Vagina (tissue), 2 donors: ENCODE measurements around the gene PNPLA8. TPM values are rescaled to one million over a fixed set of nuclear protein-coding genes. Genes with fewer than 3 reads are reported as not detected.

ENCODE experiments used
- DNase-seq, 2 donors: peaks; one replicate each; pipeline ENCODE4 v3.0.0-alpha.2; 2017; ENCODE audit errors: extremely low spot score in 2 of 2
- H3K27ac ChIP-seq: fragments of 200-600 bp; sonication (generic); one replicate; pipeline ENCODE4 v1.5.1; 2019
- H3K27me3 ChIP-seq: fragments of 200-600 bp; sonication (generic); one replicate; pipeline ENCODE4 v1.5.1; 2019
- H3K36me3 ChIP-seq, 2 donors: fragments of 200-600 bp; sonication (generic); one replicate each; pipeline ENCODE4 v1.5.1; 2017 to 2019
- H3K4me1 ChIP-seq: fragments of 200-600 bp; sonication (generic); one replicate; pipeline ENCODE4 v1.5.1; 2019
- H3K4me3 ChIP-seq, 2 donors: fragments of 200-600 bp; sonication (generic); 1 replicate in 1 of 2; 2 replicates in 1 of 2; pipeline ENCODE4 v1.5.1; 2016 to 2019
- H3K9me3 ChIP-seq: fragments of 200-600 bp; sonication (generic); one replicate; pipeline ENCODE4 v1.5.1; 2019
- POLR2A ChIP-seq, 2 donors: fragments of 450-650 bp; IDR thresholded peaks; one replicate each; pipeline ENCODE4 v1.6.1; 2017; ENCODE audit warnings: antibody characterized with exemption in 2 of 2, mild to moderate bottlenecking in 2 of 2, moderate library complexity in 2 of 2
- POLR2AphosphoS5 ChIP-seq, 2 donors: sonication (generic); formaldehyde crosslinking; IDR thresholded peaks; one replicate each; pipeline ENCODE4 v1.9.0; 2017; ENCODE audit warnings: antibody characterized with exemption in 2 of 2, mild to moderate bottlenecking in 2 of 2, low read depth in 1 of 2; ENCODE audit not compliant: insufficient read depth in 1 of 2
- intact Hi-C: fragments of 100-400 bp; cut with DNase I; formaldehyde crosslinking; loops from one replicate; pipeline ENCODE4 v1.15.1; 2023
- total RNA-seq: library from RNA; depleted of rRNA; stranded (reverse); fragments of >200 nt; gene quantifications from one replicate; pipeline ENCODE4 v1.2.3, GENCODE V29; 2016
- TF ChIP-seq, protein P1 (sequence below), 3 experiments: fragments of 450-650 bp in 2 of 3; fragments of 200-600 bp in 1 of 3; sonication (generic) in 1 of 3; IDR thresholded peaks; one replicate each; pipeline ENCODE4 v1.5.1; 2017 to 2019; ENCODE audit warnings: antibody characterized with exemption in 3 of 3, mild to moderate bottlenecking in 2 of 3, moderate library complexity in 2 of 3

Gene PNPLA8
- total RNA-seq, 1 donor from 2014 or later: 18.7 TPM

DNA sequence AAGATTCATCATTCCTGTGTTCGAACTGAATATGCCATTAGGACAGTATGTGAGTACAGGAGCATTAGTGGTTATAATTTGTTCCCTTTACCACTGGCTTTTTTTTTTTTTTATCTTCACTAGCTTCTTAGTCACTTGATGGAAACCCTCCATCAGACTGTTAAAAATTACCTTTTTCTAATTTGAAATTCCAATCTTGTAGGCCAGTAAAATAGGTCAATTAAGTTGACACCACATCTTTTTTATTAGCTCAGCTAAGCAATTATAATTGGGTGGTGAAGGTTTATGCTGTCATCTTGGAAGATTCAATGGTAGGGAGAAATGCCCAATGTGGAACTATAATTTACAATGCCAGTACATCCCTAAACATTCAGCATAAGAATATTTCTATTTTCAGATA, 75.8 kb downstream of the PNPLA8 start:
- H3K4me1 ChIP-seq: peaks cover 9% of the 10 kb centered on the region
- DNase-seq: no peak
- intact Hi-C loops: no loop called here
- TF ChIP-seq POLR2AphosphoS5 (IDR thresholded peaks at IDR 0.05; ENCODE audit: insufficient read depth in 1 of 2, low read depth in 1 of 2) (no peak), POLR2A (IDR thresholded peaks at IDR 0.05) (no peak)
- TF ChIP-seq, protein P1, sequence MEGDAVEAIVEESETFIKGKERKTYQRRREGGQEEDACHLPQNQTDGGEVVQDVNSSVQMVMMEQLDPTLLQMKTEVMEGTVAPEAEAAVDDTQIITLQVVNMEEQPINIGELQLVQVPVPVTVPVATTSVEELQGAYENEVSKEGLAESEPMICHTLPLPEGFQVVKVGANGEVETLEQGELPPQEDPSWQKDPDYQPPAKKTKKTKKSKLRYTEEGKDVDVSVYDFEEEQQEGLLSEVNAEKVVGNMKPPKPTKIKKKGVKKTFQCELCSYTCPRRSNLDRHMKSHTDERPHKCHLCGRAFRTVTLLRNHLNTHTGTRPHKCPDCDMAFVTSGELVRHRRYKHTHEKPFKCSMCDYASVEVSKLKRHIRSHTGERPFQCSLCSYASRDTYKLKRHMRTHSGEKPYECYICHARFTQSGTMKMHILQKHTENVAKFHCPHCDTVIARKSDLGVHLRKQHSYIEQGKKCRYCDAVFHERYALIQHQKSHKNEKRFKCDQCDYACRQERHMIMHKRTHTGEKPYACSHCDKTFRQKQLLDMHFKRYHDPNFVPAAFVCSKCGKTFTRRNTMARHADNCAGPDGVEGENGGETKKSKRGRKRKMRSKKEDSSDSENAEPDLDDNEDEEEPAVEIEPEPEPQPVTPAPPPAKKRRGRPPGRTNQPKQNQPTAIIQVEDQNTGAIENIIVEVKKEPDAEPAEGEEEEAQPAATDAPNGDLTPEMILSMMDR (IDR thresholded peaks at IDR 0.05): no peak
- H3K9me3 ChIP-seq: no peaks in the 10 kb centered on the region
- H3K36me3 ChIP-seq: no peaks in the 10 kb centered on the region
- no peak overlapping the region for H3K4me3 ChIP-seq
- H3K27me3 ChIP-seq: no peaks in the 10 kb centered on the region
- H3K27ac ChIP-seq: no peak overlapping the region

DNA sequence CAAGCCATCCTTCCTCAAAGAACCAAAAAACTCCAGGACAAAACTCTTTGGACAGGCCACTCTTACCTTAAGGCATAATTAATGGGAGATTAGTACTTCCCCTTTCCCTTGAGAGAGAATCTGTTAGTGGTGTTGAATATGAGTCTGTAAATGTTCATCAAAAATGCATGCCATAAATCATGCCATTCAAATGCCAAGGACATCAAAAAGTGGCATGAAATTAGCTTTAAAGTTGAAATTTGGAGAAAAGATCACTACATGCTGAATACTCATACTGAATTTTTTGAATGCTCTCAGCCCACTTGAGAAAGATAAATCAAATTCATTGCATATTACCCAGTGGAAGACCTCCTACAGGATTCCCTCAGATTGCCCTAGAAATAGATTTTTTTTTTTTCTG, 76.4 kb downstream of the PNPLA8 start:
- Histone ChIP-seq H3K4me1 (peaks cover 2% of the 10 kb centered on the region), H3K36me3 (no peaks in the 10 kb centered on the region), H3K27me3 (no peaks in the 10 kb centered on the region), H3K27ac (no peak overlapping the region), H3K4me3 (no peak overlapping the region), H3K9me3 (no peaks in the 10 kb centered on the region)
- no peak for DNase-seq
- intact Hi-C loops: no loop called here
- TF ChIP-seq, protein P1 (IDR thresholded peaks at IDR 0.05): no peak
- TF ChIP-seq POLR2A (IDR thresholded peaks at IDR 0.05) (no peak), POLR2AphosphoS5 (IDR thresholded peaks at IDR 0.05; ENCODE audit: insufficient read depth in 1 of 2, low read depth in 1 of 2) (no peak)

DNA sequence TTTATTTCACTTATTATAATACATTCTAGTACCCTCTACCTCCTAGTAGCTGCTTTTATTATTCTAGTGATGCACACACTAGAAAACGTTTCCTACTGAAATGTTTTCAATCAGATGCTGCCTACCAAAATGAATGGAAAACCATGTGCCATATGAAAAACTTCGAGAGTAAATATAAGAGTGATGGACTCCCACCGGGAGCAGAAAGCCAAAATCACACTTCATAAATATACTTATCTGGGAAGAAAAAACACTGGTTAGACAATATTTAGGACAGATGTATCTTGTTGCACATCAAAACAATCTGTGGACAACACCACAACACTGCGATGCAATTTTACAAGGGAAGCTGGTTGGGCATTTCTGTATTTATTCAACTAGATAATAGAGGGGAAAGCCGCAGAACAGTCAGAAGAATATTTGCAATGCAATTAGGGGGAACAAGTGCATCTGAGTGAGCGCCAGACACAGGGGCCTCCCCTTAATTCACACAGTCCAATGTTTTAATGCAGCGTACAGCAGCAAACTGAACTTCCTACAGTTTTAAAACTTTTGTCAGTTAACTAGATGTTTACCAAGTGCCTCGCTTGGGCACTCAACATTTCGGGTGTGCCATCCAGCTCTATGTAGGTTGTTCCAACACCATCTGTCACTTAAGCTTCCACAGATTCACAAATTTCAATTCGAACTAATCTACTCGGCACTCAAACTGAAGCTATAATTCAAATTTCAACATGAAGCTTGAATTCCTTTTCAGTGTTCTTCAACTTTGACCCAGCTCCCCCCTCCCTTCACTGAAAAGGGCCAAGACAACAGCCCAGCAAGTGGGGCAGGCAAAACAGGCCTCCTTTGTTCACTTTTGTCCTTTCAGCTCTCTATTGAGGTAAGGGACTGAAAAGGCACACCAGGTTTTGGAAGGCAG, 77.1 kb downstream of the PNPLA8 start:
- TF ChIP-seq POLR2A (IDR thresholded peaks at IDR 0.05): no peak
- TF ChIP-seq, protein P1 (IDR thresholded peaks at IDR 0.05): no peak
- TF ChIP-seq POLR2AphosphoS5 (IDR thresholded peaks at IDR 0.05; ENCODE audit: insufficient read depth in 1 of 2, low read depth in 1 of 2): no peak
- Histone ChIP-seq H3K9me3 (no peaks in the 10 kb centered on the region), H3K27ac (no peak overlapping the region), H3K4me1 (no peaks in the 10 kb centered on the region), H3K36me3 (no peaks in the 10 kb centered on the region), H3K4me3 (no peak overlapping the region), H3K27me3 (no peaks in the 10 kb centered on the region)
- DNase-seq: no peak
- intact Hi-C loops: no loop called here

DNA sequence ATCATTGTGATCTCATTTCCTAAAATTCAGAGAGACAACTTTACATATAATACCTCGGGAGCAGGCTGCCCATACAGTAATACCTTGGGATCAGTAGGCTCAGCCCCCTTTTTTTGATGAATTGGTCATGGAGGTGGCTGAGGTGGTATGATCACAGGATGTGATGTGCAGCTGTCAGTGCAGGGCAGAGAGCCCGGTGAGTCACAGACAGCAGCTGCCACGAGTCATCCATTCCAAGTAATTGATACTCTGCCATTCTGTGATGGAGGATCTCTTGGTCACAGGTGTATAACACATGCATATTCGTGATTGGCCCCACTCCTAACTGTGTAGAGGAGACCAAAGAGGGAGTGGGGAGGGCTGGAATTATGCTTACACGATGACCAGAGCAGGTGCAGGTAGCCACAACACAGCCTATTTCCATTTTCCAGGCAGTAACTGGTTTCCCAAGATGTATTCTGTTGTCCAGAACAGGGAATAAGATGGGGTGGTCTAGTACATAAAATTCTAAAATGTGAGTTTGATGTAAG, 83.8 kb downstream of the PNPLA8 start:
- Histone ChIP-seq H3K36me3 (no peaks in the 10 kb centered on the region), H3K9me3 (no peaks in the 10 kb centered on the region), H3K4me3 (no peak overlapping the region), H3K27me3 (no peaks in the 10 kb centered on the region), H3K4me1 (no peaks in the 10 kb centered on the region), H3K27ac (no peak overlapping the region)
- intact Hi-C loops: no loop called here
- DNase-seq: no peak
- TF ChIP-seq POLR2A (IDR thresholded peaks at IDR 0.05) (no peak), POLR2AphosphoS5 (IDR thresholded peaks at IDR 0.05; ENCODE audit: insufficient read depth in 1 of 2, low read depth in 1 of 2) (no peak)
- TF ChIP-seq, protein P1 (IDR thresholded peaks at IDR 0.05): no peak
